Measurements from ENCODE around the gene POLR3K.

DNA sequence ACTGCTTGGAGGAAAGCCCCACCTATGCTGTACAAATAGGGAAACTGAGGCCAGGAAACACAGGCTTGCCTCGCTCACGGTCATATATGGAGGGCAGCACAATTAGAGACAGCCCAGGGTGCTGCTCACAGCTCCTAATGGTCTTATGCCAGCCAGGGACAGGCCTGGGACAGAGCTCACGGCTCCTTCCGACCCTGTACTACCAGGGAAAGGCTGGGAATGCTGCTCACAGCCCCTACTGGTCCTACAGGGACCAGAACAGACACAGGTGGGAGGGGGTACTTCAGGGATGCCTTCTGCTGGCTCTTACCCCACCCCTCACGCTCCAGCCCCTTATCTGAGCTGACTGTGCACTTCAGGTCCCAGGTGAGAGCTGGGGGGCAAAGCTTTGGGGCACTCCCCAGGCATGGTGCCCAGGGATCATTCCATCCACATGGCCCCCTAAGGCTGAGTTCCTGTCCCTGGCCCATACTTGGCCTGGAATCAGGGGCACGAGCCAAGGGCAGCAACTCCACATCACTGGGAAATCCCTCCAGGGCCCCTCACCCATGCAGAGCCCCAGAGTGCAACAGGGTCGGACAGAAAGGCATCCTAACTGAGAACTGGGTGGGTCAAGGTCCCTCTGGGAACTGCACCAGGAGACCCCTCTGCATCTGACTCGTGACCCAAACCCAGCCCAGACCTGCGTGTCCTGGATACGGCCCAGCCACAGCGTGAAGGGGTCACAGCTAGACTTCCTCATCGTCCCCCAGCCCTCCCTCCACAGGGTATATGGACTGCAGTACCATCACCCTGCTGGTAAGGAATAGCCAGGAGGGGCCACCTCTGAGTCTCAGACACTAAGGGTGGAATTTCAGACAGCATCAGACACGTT, 13.1 kb upstream of the POLR3K start:
- TF ChIP-seq POLR2A (IDR thresholded peaks at IDR 0.05; ENCODE audit: low read depth, low read length) (no peak), PAX5 (IDR thresholded peaks at IDR 0.05; ENCODE audit: insufficient read depth, low read length, severe bottlenecking) (no peak), POLR2AphosphoS5 (IDR thresholded peaks at IDR 0.05; ENCODE audit: low read depth, low read length) (no peak), SPI1 (IDR thresholded peaks at IDR 0.05; ENCODE audit: low read depth, low read length) (no peak)

Data from GM12891 (cell line).